AG10803 (cell line): Measurements from ENCODE around the gene ALAS1.

Experiments
- DNase-seq: peaks from one replicate; pipeline ENCODE4 v3.0.0; 2010; ENCODE audit warnings: low read depth
- H3K4me3 ChIP-seq: 2 replicates; pipeline ENCODE4 v1.5.1; 2011; ENCODE audit warnings: mild to moderate bottlenecking, low read length, control low read depth
- CTCF ChIP-seq: conservative IDR thresholded peaks from 2 replicates; pipeline ENCODE4 v1.5.1; 2011; ENCODE audit warnings: mild to moderate bottlenecking, low read length, control low read depth, inconsistent platforms

ALAS1 gene

GRCh38 chr3:52227117-52227516, 29.2 kb downstream of the ALAS1 start:
- no peak for DNase-seq
- no peak overlapping the region for H3K4me3 ChIP-seq
- no peak for TF ChIP-seq CTCF

- H3K4me3 ChIP-seq, result no peak overlapping the region
- DNase-seq, result no peak
- no peak for TF ChIP-seq CTCF
Measured at GRCh38 chr3:52227766-52228165, 29.8 kb downstream of the ALAS1 start.

DNA sequence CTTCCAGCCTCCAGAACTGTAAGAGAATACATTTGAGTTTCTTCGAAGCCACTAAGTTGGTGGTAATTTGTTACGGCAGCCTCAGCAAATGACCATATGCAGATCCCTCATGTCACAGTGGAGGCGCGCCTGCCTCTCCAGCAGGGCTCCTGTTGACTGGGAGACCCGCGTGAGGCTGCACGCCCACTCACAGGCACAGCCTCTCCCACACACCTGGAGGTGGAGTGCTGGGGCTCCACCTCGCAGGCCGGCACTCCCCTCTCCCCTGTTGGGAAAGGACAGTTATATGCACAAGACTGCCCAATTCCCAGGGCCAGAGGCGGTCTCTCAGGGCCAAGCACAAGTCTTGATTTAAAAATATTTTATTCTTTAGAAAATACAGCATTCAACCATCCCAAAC, 30.3 kb downstream of the ALAS1 start:
- no peak for DNase-seq
- no peak for TF ChIP-seq CTCF
- no peak overlapping the region for H3K4me3 ChIP-seq

- H3K4me3 ChIP-seq, result no peak overlapping the region
- DNase-seq, result no peak
- no peak for TF ChIP-seq CTCF
Measured at GRCh38 chr3:52228751-52229291, 30.9 kb downstream of the ALAS1 start.

- H3K4me3 ChIP-seq, result no peak overlapping the region
- no peak for DNase-seq
- no peak for TF ChIP-seq CTCF
Measured at GRCh38 chr3:52229656-52230055, 31.7 kb downstream of the ALAS1 start.

GRCh38 chr3:52230461-52230860, 32.5 kb downstream of the ALAS1 start:
- no peak for TF ChIP-seq CTCF
- DNase-seq, result no peak
- no peak overlapping the region for H3K4me3 ChIP-seq

DNA sequence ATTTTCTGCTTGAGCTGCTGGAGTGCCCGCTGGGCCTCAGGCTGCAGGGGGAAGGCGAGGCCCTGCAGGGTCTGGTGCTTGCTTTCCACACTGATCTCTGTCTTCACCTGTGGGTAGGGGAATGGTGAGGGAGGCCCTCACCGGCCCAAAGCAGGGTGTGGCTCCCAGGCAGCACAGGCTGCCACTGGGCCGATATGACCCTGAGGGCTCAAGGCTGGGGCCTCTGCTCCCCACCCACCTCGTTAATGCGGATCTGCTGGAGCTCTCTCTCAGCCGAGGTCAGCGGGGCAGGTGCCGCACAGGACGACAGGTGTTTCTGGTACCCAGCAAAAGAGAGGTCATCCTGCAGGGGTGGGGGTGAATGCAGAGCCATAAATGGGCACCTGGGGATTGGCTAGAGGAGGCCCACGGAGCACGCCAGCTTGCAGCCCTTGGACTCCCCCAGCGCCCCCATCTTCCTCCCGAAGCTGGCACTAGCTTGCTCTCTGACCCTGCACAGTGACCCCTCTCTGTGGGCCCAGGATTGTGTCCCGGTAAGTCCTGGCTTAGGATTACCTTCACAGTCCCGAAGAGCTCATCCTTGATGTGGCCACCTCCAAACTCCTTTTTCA, 33.0 kb downstream of the ALAS1 start:
- H3K4me3 ChIP-seq, result no peak overlapping the region
- no peak for DNase-seq
- no peak for TF ChIP-seq CTCF
